Fibroblast of lung (primary cell): Measurements from ENCODE around the gene PCBP3. TPM values are rescaled to one million over a fixed set of nuclear protein-coding genes. Genes with fewer than 3 reads are reported as not detected.

Source experiments
- DNase-seq, 2 donors: peaks; one replicate each; pipeline versions ENCODE4 v3.0.0 to v3.0.0-alpha.2; 2010; ENCODE audit warnings: low read depth in 2 of 2
- H2AFZ ChIP-seq: 2 replicates; pipeline ENCODE4 v1.5.1; 2012; ENCODE audit warnings: low read length, control low read depth, inconsistent platforms
- H3K27ac ChIP-seq: 2 replicates; pipeline ENCODE4 v1.5.1; 2011; ENCODE audit warnings: low read length, control low read depth; ENCODE audit not compliant: insufficient read depth
- H3K27me3 ChIP-seq: 2 replicates; pipeline ENCODE4 v1.5.1; 2011; ENCODE audit warnings: mild to moderate bottlenecking, low read length; ENCODE audit not compliant: control insufficient read depth, insufficient read depth
- H3K36me3 ChIP-seq: 2 replicates; pipeline ENCODE4 v1.5.1; 2011; ENCODE audit warnings: low read length; ENCODE audit not compliant: control insufficient read depth, insufficient read depth
- H3K4me1 ChIP-seq: 2 replicates; pipeline ENCODE4 v1.5.1; 2011; ENCODE audit warnings: low read length; ENCODE audit not compliant: control insufficient read depth, insufficient read depth; ENCODE audit errors: extremely low read depth
- H3K4me2 ChIP-seq: 2 replicates; pipeline ENCODE4 v1.5.1; 2011; ENCODE audit warnings: low read length, control low read depth; ENCODE audit not compliant: insufficient read depth; ENCODE audit errors: extremely low read depth
- H3K4me3 ChIP-seq, 4 experiments: fragments of 200-600 bp in 1 of 4; sonication (generic) in 1 of 4; replicated peaks in 1 of 4; 2 replicates each; pipeline ENCODE4 v1.5.1; 2011 to 2016; ENCODE audit warnings: low read length in 4 of 4, low read depth in 3 of 4, mild to moderate bottlenecking in 3 of 4, control low read depth in 2 of 4, inconsistent platforms in 1 of 4, mixed read lengths in 1 of 4; ENCODE audit not compliant: insufficient read depth in 1 of 4; ENCODE audit errors: control extremely low read depth in 1 of 4
- H3K79me2 ChIP-seq: 2 replicates; pipeline ENCODE4 v1.5.1; 2012; ENCODE audit warnings: mild to moderate bottlenecking, low read length, inconsistent platforms; ENCODE audit not compliant: control insufficient read depth, insufficient read depth
- H3K9ac ChIP-seq: 2 replicates; pipeline ENCODE4 v1.5.1; 2011; ENCODE audit warnings: mild to moderate bottlenecking, low read length, control low read depth; ENCODE audit not compliant: insufficient read depth
- H3K9me3 ChIP-seq: 2 replicates; pipeline ENCODE4 v1.5.1; 2012; ENCODE audit warnings: low read depth, low read length; ENCODE audit not compliant: control insufficient read depth, insufficient read depth
- H4K20me1 ChIP-seq: 2 replicates; pipeline ENCODE4 v1.5.1; 2011; ENCODE audit warnings: low read length; ENCODE audit not compliant: control insufficient read depth, insufficient read depth; ENCODE audit errors: extremely low read depth
- EZH2 ChIP-seq: IDR thresholded peaks from 2 replicates; pipeline ENCODE4 v1.5.1; 2012; ENCODE audit warnings: low read length, control low read depth, mild to moderate bottlenecking; ENCODE audit errors: missing control alignments
- polyA plus RNA-seq, 2 donors: library from polyadenylated mRNA; depleted of rRNA in 1 of 2; stranded (reverse) in 1 of 2; unstranded in 1 of 2; fragments of >200 nt; gene quantifications; 2 replicates each; pipeline ENCODE4 v1.2.1, GENCODE V29; 2011 to 2012; ENCODE audit warnings: missing spikeins in 1 of 2
- total RNA-seq: library from RNA; depleted of rRNA; stranded (reverse); fragments of >200 nt; gene quantifications from 2 replicates; pipeline ENCODE4 v1.2.1, GENCODE V29; 2014
- TF ChIP-seq, protein P1 (sequence below), 2 donors: IDR thresholded peaks in 1 of 2; conservative IDR thresholded peaks in 1 of 2; 1 replicate in 1 of 2; 2 replicates in 1 of 2; pipeline ENCODE4 v1.5.1; 2011 to 2012; ENCODE audit warnings: low read length in 2 of 2, control low read depth in 1 of 2, inconsistent platforms in 1 of 2, low read depth in 1 of 2, mild to moderate bottlenecking in 1 of 2

The PCBP3 gene
- total and polyA plus RNA-seq, 2 donors (not counting 1 experiment from before 2014, with no cell fraction given), result 0.51 to 1.7 TPM

DNA sequence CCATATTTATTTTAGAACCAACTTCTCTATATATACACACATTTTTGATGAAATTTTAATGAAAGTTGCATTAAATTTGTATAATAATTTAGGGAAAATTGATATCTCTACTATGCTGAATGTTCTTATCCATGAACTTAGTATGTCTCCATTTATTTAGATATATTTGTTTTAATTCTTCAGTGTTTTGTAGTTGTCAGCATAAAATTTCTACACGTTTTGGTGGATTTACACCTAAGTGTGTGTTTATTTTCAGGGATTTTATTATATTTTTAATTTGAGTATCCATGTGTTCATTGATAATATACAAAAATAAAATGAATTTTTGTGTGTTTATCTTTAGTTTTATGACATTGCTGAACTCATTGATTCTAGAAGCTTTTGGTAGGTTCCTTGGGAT, 36.7 kb downstream of the PCBP3 start:
- Histone ChIP-seq H3K27me3 (no peaks in the 10 kb centered on the region), H3K79me2 (no peaks in the 10 kb centered on the region), H3K9me3 (no peaks in the 10 kb centered on the region), H3K27ac (no peak overlapping the region), H3K36me3 (no peaks in the 10 kb centered on the region), H3K4me2 (no peak overlapping the region), H2AFZ (no peak overlapping the region), H3K9ac (no peak overlapping the region), H4K20me1 (no peaks in the 10 kb centered on the region), H3K4me1 (no peaks in the 10 kb centered on the region), H3K4me3 (no peak overlapping the region)
- DNase-seq, result no peak
- no peak for TF ChIP-seq EZH2
- TF ChIP-seq, protein P1, sequence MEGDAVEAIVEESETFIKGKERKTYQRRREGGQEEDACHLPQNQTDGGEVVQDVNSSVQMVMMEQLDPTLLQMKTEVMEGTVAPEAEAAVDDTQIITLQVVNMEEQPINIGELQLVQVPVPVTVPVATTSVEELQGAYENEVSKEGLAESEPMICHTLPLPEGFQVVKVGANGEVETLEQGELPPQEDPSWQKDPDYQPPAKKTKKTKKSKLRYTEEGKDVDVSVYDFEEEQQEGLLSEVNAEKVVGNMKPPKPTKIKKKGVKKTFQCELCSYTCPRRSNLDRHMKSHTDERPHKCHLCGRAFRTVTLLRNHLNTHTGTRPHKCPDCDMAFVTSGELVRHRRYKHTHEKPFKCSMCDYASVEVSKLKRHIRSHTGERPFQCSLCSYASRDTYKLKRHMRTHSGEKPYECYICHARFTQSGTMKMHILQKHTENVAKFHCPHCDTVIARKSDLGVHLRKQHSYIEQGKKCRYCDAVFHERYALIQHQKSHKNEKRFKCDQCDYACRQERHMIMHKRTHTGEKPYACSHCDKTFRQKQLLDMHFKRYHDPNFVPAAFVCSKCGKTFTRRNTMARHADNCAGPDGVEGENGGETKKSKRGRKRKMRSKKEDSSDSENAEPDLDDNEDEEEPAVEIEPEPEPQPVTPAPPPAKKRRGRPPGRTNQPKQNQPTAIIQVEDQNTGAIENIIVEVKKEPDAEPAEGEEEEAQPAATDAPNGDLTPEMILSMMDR (conservative IDR thresholded peaks at IDR 0.05 in 1 of 2, IDR thresholded peaks at IDR 0.05 in 1 of 2; ENCODE audit: low read depth in 1 of 2, low read length in 2 of 2), result no peak

DNA sequence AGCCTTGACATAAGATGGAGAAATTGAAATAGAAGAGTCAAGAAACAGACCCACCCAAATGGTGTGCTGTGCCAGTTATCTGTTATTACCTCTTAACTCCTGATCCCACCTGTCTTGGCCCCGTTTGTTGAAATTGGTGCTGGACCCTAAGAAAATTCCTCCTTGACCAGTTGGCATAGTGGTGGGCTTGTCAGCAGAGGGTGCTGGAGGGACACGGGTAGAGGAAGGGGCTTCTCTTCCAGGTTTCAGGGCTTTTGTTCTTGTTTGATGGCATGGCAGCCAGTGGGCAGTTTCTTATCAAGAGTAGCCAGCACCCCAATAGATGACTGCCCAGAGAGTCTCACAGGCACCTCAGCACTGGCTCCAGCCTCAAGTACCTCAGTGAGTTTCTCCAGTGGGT, 51.6 kb downstream of the PCBP3 start:
- Histone ChIP-seq H3K27ac (no peak overlapping the region), H3K9me3 (no peaks in the 10 kb centered on the region), H3K36me3 (no peaks in the 10 kb centered on the region)

DNA sequence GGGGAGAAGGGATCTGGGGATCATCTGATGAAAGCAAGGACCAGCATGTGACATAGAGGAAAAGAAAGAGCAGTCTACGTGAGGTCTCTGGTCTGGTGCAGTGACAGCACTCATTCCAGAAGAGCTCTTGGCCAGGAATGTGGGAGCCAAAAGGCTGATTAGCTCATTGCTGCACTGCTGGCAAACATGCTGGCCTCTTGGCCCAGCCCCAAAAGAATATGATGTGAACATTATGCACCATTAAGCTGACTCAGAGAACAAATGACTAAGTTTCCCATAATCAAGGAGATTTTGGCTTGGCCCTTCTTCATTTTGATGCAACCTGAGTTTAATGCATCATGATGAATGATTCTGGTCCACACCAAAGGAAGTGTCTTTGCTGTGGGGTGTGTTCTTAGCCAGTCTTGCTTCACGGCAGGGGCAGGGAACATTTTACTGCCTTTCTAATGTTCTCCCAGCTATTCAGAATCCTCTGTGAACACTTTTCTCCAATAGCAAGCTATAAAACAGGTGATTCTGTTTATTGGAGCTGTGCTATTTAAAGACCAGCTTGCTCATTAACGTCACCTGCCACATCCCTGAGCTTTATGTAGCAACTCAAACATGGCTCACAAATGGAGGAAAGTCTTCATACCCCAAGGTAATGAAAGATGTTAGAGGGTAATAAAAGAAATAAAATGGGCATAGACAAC, 55.1 kb downstream of the PCBP3 start:
- no peaks in the 10 kb centered on the region for H3K27me3 ChIP-seq
- H3K79me2 ChIP-seq, result no peaks in the 10 kb centered on the region
- no peaks in the 10 kb centered on the region for H3K36me3 ChIP-seq
- no peak overlapping the region for H2AFZ ChIP-seq
- no peaks in the 10 kb centered on the region for H3K9me3 ChIP-seq
- no peak for TF ChIP-seq EZH2
- TF ChIP-seq, protein P1 (conservative IDR thresholded peaks at IDR 0.05 in 1 of 2, IDR thresholded peaks at IDR 0.05 in 1 of 2; ENCODE audit: low read depth in 1 of 2, low read length in 2 of 2), result no peak
- H3K9ac ChIP-seq, result no peak overlapping the region
- no peak overlapping the region for H3K27ac ChIP-seq
- peak; percentile 94 to 99 for DNase-seq
- no peaks in the 10 kb centered on the region for H4K20me1 ChIP-seq
- H3K4me2 ChIP-seq, result no peak overlapping the region
- H3K4me3 ChIP-seq, result no peak overlapping the region
- peaks cover 7% of the 10 kb centered on the region for H3K4me1 ChIP-seq

More for the DNA sequence above, 51.6 kb downstream of the PCBP3 start:
- TF ChIP-seq, protein P1 (conservative IDR thresholded peaks at IDR 0.05 in 1 of 2, IDR thresholded peaks at IDR 0.05 in 1 of 2; ENCODE audit: low read depth in 1 of 2, low read length in 2 of 2), result no peak
- H4K20me1 ChIP-seq, result no peaks in the 10 kb centered on the region
- DNase-seq, result no peak
- H3K27me3 ChIP-seq, result no peaks in the 10 kb centered on the region
- H3K4me1 ChIP-seq, result peaks cover 7% of the 10 kb centered on the region
- H3K79me2 ChIP-seq, result no peaks in the 10 kb centered on the region
- no peak overlapping the region for H3K9ac ChIP-seq
- H3K4me3 ChIP-seq, result no peak overlapping the region
- H2AFZ ChIP-seq, result no peak overlapping the region
- H3K4me2 ChIP-seq, result no peak overlapping the region
